ENCODE results near the gene KYNU.
"Not testable (repeated sequence)": the region's sequence is repeated elsewhere in the genome, so short reads cannot be mapped to it uniquely, and the experiment has no call there.

Gene KYNU

DNA sequence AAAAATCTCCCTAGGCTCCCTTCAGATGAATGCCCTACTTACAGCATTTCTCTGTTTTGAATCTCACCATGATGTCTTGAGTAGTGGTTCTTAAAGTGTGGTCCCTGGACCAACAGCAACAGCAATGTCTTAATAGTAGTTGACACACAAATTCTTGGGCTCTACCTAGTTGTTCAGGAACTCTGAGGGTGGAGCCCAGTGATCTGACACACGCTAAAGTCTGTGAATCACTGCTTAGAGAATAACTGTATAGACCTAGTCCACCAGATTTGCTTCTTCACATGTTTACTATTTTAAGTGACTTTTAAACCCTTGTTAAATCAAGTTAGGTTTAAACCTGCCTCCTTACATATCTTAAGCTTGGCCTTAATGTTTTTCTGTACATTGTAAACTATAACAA is 204.2 kb downstream of the KYNU start:
- no peaks in the 10 kb centered on the region for H3K4me1 ChIP-seq (ENCODE audit: insufficient read depth, low read length)
- no peaks in the 10 kb centered on the region for H3K9me3 ChIP-seq (ENCODE audit: low read length)
- H3K27me3 ChIP-seq (ENCODE audit: control insufficient read depth in 1 of 2, insufficient read depth in 2 of 2, low read length in 2 of 2): no peaks in the 10 kb centered on the region
- no peak overlapping the region for H3K27ac ChIP-seq (ENCODE audit: low read depth, low read length)
- no peaks in the 10 kb centered on the region for H3K36me3 ChIP-seq (ENCODE audit: insufficient read depth, low read length)
- H3K9ac ChIP-seq (ENCODE audit: low read length): no peak overlapping the region
- no peak overlapping the region for H3K4me3 ChIP-seq (ENCODE audit: low read depth in 1 of 2, low read length in 2 of 2)

DNA sequence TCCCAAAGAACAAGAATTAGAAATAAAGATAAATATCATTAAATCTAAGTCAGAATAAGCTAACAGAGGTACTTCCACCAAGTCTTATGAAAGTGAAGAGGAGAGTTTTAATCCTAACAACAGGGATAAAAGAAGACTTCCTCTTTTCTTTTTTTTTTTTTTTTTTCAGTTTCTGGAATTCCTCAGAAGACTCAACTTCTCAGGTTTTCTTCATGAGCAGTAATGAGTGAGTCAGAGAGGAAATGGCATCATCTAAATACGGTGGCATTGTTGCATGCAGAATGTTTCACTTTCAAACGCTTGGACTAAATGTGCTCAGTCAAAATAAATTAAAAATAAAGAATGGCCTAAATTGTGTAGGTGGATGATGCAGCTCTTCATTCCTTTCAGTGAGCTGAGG is 206.2 kb downstream of the KYNU start:
- Histone ChIP-seq H3K27me3 (ENCODE audit: control insufficient read depth in 1 of 2, insufficient read depth in 2 of 2, low read length in 2 of 2) (no peaks in the 10 kb centered on the region), H3K36me3 (ENCODE audit: insufficient read depth, low read length) (no peaks in the 10 kb centered on the region), H3K4me1 (ENCODE audit: insufficient read depth, low read length) (no peaks in the 10 kb centered on the region), H3K9me3 (ENCODE audit: low read length) (no peaks in the 10 kb centered on the region), H3K4me3 (ENCODE audit: low read depth in 1 of 2, low read length in 2 of 2) (no peak overlapping the region), H3K9ac (ENCODE audit: low read length) (no peak overlapping the region), H3K27ac (ENCODE audit: low read depth, low read length) (no peak overlapping the region)

DNA sequence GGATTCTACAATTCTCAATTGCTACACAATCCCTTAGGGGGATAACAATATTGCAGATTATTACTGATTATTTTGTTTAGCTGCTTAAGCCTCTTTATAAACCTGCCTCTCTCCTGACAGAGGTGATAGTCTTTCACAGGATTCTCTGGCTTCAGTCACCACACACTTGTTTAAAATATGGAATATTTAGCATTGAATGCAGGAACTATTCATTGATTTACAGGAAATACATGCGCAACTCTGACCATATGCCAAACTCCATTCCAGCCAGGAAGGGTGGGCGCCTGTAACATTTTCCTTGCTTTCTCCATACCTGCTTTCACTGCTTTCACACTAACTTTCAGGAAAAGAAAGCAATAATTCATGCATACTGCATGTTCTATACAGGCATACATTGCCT is 207.0 kb downstream of the KYNU start:
- H3K4me1 ChIP-seq (ENCODE audit: insufficient read depth, low read length): no peaks in the 10 kb centered on the region
- no peaks in the 10 kb centered on the region for H3K36me3 ChIP-seq (ENCODE audit: insufficient read depth, low read length)
- H3K27me3 ChIP-seq (ENCODE audit: control insufficient read depth in 1 of 2, insufficient read depth in 2 of 2, low read length in 2 of 2): no peaks in the 10 kb centered on the region
- H3K4me3 ChIP-seq (ENCODE audit: low read depth in 1 of 2, low read length in 2 of 2): no peak overlapping the region
- no peak overlapping the region for H3K9ac ChIP-seq (ENCODE audit: low read length)
- no peak overlapping the region for H3K27ac ChIP-seq (ENCODE audit: low read depth, low read length)
- H3K9me3 ChIP-seq (ENCODE audit: low read length): no peaks in the 10 kb centered on the region

DNA sequence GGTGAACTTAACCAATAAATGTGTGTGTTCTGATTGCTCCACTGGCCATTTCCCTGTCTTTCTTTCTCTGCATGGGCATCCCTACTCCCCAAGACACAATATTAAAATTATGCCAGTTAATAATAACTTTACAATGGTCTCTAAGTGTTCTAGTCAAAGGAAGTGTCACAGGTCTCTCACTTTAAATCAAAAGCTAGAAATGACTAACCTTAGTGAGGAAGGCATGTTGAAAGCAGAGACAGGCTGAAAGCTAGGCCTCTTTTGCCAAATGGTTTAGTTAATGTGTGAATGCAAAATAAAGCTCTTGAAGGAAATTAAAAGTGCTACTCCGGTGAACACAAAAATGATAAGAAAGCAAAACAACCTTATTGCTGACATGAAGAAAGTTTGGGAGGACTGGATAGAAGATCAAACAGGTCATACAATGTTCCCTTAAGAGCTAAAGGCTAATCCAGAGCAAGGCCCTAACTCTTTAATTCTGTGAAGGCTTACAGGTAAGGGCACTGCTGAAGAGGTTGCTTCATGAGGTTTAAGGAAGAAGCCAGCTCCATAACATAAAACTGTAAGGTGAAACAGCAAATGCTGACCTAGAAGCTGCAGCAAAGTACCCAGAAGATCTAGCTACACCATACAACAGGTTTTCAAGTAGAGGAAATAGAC is 207.8 kb downstream of the KYNU start:
- H3K27ac ChIP-seq (ENCODE audit: low read depth, low read length): no peak overlapping the region
- H3K9ac ChIP-seq (ENCODE audit: low read length): no peak overlapping the region
- no peaks in the 10 kb centered on the region for H3K4me1 ChIP-seq (ENCODE audit: insufficient read depth, low read length)
- no peak overlapping the region for H3K4me3 ChIP-seq (ENCODE audit: low read depth in 1 of 2, low read length in 2 of 2)
- H3K36me3 ChIP-seq (ENCODE audit: insufficient read depth, low read length): no peaks in the 10 kb centered on the region
- no peaks in the 10 kb centered on the region for H3K9me3 ChIP-seq (ENCODE audit: low read length)
- no peaks in the 10 kb centered on the region for H3K27me3 ChIP-seq (ENCODE audit: control insufficient read depth in 1 of 2, insufficient read depth in 2 of 2, low read length in 2 of 2)

DNA sequence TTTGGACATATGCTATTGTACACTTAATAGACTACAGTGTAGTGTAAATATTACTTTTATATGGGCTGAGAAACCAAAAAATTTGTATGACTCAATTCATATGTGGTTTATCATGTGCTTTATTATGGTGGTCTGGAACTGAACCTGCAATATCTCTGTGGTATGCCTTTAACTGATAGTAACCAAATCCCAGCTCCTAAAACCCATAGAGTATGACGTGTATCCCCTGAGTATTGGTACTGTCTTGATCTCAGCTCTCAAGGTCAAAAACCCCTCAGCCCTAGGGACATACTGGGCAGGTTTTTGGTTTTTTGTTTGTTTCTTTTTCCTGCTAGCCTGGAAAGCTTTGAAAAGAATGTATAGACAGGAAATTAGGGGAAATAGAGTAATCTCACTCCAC is 209.6 kb downstream of the KYNU start:
- H3K27ac ChIP-seq (ENCODE audit: low read depth, low read length): no peak overlapping the region

DNA sequence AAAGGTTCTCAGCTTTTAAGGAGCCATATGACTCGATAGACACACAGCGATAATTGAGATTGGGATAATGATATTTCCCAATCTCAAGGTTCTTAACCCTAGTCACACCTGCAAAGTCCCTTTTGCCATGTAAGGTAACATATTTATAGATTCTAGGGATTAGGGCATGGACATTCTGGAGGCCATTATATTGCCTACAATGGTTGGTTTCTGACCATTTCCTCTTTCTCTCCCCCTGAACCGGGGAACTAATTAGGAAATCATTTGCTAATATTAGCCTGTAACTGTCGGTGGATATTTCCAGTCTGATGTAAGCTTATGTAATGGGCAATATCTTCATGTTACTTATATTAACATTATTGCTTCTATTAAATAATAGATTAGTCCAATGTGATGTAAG is 210.9 kb downstream of the KYNU start:
- Histone ChIP-seq H3K9ac (ENCODE audit: low read length) (no peak overlapping the region), H3K27ac (ENCODE audit: low read depth, low read length) (no peak overlapping the region), H3K9me3 (ENCODE audit: low read length) (no peaks in the 10 kb centered on the region), H3K27me3 (ENCODE audit: control insufficient read depth in 1 of 2, insufficient read depth in 2 of 2, low read length in 2 of 2) (no peaks in the 10 kb centered on the region), H3K36me3 (ENCODE audit: insufficient read depth, low read length) (no peaks in the 10 kb centered on the region), H3K4me3 (ENCODE audit: low read depth in 1 of 2, low read length in 2 of 2) (no peak overlapping the region), H3K4me1 (ENCODE audit: insufficient read depth, low read length) (no peaks in the 10 kb centered on the region)

More for the DNA sequence above, 209.6 kb downstream of the KYNU start:
- no peak overlapping the region for H3K4me3 ChIP-seq (ENCODE audit: low read depth in 1 of 2, low read length in 2 of 2)
- no peaks in the 10 kb centered on the region for H3K4me1 ChIP-seq (ENCODE audit: insufficient read depth, low read length)
- H3K36me3 ChIP-seq (ENCODE audit: insufficient read depth, low read length): no peaks in the 10 kb centered on the region
- H3K9me3 ChIP-seq (ENCODE audit: low read length): no peaks in the 10 kb centered on the region
- H3K9ac ChIP-seq (ENCODE audit: low read length): no peak overlapping the region
- no peaks in the 10 kb centered on the region for H3K27me3 ChIP-seq (ENCODE audit: control insufficient read depth in 1 of 2, insufficient read depth in 2 of 2, low read length in 2 of 2)

DNA sequence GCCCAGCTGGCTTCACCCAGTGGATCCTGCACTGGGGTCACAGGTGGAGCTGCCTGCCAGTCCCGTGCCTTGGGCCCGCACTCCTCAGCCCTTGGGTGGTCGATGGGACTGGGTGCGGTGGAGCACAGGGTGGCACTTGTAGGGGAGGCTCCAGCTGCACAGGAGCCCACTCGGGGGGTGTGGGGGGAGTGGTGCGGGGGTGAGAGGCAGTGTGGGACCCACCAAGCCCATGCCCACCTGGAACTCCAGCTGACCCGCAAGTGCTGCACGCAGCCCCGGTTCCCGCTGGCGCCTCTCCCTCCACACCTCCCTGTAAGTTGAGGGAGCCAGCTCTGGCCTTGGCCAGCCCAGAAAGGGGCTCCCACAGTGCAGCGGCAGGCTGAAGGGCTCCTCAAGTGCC is 212.1 kb downstream of the KYNU start:
- H3K4me3 ChIP-seq (ENCODE audit: low read depth in 1 of 2, low read length in 2 of 2); H3K9ac ChIP-seq (ENCODE audit: low read length); H3K27me3 ChIP-seq (ENCODE audit: control insufficient read depth in 1 of 2, insufficient read depth in 2 of 2, low read length in 2 of 2); H3K9me3 ChIP-seq (ENCODE audit: low read length); H3K27ac ChIP-seq (ENCODE audit: low read depth, low read length); H3K36me3 ChIP-seq (ENCODE audit: insufficient read depth, low read length); H3K4me1 ChIP-seq (ENCODE audit: insufficient read depth, low read length): not testable (repeated sequence)
